GM19395 (cell line): ENCODE data around the gene COPS8.

Source experiments
- ATAC-seq: cut with Tn5 transposase; IDR thresholded peaks from one replicate; pipeline ENCODE4 v1.9.1; 2021; ENCODE audit warnings: mild to moderate bottlenecking, moderate library complexity; ENCODE audit not compliant: unreplicated experiment

COPS8 gene

GRCh38 chr2:237085248-237086221 lies at the start of gene COPS8:
TSS of gene COPS8 (plus strand) at chr2:237085889. CDS start at chr2:237085965, 76 bp downstream.
- peak; percentile 98 for ATAC-seq

DNA sequence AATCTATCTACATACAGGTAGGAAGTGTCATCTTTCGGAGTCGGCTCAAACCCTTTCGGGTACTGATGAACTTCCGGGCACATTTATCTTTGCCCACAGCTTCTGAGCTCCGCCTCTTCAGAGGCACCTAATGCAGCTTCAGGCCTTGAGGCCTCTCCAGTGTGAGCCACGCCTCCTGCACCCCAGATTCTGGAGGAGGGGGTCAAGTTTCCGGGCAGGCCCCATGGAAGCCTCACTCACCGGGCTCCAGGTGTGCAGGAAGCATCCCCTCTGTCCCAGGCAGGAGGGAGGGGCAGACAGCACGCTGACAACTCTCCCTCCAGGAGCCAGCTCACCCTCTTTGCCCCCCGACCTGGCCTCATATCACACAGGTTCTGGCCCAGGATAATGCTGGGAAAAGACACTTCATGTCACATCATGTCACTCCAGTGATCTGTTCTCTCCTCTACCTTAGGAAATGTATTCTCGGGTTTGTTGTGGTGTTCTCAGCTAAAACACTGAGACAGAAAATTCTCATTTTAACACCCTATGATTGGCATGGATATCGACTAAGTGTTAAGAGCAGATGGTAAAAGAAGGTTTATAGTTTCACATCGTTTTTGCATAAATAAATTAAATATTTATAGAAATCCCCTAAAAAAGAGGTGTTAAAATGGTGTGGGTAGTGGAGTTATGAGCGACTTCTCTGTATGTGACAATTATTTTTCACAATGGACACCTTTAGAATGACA lies 46.2 kb upstream of the COPS8 start:
- ATAC-seq: no peak

GRCh38 chr2:237041231-237041630 lies 44.5 kb upstream of the COPS8 start:
- no peak for ATAC-seq

DNA sequence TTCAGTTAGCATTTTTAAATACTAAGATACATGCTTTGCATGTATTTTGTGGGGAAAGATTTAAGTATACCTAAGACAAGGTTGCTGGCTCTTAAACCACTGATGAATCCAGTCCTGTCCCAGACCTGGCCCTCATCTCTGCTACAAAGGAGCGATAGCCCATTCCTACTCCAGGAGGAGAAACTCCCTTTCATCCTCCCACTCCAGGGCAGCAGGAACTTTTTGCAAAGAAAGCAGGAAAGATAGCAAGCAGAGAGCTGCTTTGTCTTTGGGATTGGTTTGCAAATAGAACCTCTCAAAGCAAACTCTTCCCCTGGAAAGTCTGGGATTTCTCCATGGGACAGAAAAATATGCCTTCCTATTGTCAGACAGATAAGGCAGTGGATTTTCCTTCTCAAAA lies 43.6 kb upstream of the COPS8 start:
- ATAC-seq: no peak

DNA sequence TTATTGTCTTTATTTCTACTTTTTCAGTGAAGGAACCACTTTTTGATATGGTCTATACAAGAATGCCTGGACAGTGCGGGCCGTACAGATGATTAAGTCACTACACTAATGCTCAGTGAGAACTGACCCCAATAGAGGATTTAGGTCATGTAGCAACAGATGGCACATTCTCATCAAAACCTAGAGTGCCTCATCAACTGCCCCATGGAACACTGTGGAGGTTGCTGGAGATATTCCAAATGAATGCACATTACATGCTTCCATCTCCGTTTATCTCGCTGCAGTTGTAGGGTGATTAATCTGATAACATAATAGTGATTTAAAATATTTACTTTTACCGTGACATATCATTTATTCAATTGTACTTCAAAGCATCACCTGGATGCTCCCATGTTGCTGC lies 41.8 kb upstream of the COPS8 start:
- no peak for ATAC-seq

DNA sequence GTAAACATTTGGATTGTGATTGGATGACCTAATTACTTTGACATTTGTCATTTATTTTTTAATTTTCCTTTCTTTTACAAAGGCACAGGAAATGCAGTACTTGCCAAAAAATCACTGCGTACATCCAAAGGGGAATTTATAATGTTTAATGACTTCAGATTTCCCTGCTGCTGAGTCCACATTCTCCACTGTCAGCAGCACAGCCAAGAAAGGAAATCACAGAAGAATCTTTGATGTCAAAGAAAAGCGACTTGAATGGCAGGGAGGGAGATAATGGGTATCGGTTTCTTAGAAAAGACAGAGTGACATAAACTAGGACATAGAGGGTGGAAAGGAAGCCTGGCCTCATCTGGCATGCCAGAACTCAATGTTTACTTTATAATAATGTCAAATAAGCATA lies 41.4 kb upstream of the COPS8 start:
- ATAC-seq: no peak

DNA sequence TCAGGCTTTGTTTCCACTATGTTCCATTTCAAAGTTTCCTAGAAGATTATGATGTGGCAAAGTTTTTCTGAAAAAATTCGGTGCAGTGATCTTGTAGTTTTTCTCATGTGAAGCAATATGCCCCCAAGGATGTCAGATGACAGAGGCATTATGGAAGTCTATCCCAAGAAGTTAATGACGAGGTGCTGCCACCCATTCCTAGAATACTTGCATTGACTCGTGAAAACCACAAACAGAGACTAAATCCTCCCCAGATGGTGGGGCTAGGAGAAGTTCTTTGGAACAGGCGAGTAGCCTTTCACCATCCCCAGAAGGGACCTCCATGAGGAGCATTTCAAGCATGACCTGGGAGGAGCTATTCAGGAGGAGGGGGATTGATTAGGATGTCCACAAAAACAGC lies 40.2 kb upstream of the COPS8 start:
- no peak for ATAC-seq

- no peak for ATAC-seq
Observed at GRCh38 chr2:237048595-237048994, 37.1 kb upstream of the COPS8 start.

- ATAC-seq: no peak
Observed at GRCh38 chr2:237051861-237052260, 33.8 kb upstream of the COPS8 start.

DNA sequence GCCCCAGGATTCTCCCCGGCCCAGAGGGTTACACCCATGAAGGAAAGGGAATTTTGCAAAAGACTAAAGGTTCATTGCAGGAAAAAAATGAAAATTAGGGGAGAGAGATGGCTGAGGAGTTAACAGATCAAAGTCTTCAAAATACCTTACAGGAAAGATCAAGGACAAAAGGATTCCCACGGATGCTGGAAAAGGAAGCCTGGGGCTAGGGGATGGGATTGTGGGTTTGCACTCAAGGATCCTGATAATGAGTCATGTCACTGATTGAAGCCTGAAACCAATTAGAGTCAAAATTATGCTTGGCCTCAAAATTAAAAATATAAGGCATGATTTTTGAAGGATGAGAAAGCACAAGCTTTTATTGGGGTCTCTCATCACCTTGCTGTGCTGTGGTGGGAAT lies 32.6 kb upstream of the COPS8 start:
- no peak for ATAC-seq

DNA sequence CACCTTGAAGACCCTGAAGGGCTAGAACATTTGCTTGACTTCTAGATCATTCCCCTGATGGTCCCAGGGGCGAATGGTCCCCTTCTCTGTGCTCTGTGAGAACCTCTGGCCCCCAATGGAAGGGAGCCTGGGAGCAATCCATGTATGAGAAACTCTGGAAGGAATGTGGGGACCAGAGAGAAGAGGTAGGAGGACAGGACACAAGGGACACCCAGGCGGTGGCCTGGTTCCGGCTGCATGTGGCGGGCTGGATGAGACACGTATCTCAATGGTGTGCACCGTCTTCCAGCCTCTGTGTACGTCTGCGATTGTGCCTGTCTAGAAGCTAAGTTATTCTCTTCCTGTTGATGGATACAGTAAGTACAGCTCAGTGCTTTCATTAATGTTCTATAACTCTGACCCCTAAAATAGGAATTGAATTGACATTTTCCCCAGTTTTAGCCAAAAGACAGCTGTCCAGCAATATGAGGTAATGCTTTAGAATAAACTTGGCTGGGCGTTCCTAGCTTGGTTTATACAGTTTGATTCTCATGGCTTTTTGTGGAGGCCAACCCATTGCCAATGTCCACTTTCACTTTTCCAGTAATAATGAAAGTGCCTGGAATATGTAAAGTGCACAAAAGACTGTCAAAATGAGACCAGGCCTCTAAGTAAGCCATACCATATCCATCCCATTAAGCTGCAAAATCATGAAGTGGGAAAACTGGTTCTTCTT lies 30.1 kb upstream of the COPS8 start:
- no peak for ATAC-seq

- no peak for ATAC-seq
Observed at GRCh38 chr2:237056287-237056875, 29.3 kb upstream of the COPS8 start.

DNA sequence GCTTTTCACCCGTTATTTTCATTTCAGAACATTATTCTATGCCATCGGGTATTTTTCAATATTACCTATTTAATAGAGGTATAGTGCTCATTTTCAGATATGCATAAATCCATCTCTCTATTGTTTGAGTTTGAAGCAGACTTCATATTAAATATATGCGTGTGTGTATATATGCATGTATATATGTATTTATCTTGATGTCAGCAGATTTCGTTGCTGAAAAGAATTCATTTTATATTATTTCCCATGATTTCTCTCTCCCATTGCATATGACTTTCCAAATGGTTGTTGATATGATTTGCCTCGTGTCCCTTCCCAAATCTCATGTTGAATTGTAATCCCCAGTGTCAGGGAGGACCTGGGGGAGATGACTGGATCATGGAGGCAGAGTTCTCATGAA lies 28.6 kb upstream of the COPS8 start:
- ATAC-seq: no peak

- ATAC-seq: peak; percentile 78
Observed at GRCh38 chr2:237057893-237058300, 27.8 kb upstream of the COPS8 start.

- no peak for ATAC-seq
Observed at GRCh38 chr2:237058423-237058822, 27.3 kb upstream of the COPS8 start.

DNA sequence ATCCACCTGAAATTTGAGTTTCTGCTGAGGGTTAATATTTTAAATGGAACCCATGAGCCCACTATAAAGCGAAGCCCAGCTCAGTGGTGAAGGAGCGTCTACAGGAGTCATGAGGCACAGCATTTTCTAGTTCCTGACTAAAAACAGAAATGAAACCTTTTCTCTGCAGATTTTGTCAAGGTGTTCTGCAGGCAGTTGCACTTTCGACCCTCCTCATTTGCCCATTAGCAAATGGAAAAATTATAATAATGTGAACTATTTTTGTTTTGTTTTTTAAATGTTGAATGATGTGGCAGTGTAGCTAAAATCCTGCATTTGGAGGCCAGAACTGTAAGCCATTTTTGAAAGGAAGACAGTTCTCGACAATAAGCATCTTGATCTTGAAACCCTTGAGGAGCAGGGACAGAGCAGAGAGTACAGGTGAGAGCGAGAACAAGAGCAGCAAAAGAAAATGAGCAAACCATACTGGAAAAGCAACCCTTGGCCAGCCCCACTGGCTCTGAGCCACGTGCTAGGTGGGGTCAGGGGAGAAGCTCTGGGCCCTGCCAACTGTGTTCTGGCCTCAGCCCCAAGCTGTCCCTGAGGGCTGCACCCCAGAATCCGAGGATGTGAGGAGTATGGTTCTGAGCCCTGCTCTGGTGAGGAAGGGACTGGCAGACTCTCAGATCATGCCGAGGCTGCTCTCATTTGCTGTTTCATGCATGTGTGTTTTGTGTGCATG lies 26.4 kb upstream of the COPS8 start:
- peak; percentile 83 for ATAC-seq

DNA sequence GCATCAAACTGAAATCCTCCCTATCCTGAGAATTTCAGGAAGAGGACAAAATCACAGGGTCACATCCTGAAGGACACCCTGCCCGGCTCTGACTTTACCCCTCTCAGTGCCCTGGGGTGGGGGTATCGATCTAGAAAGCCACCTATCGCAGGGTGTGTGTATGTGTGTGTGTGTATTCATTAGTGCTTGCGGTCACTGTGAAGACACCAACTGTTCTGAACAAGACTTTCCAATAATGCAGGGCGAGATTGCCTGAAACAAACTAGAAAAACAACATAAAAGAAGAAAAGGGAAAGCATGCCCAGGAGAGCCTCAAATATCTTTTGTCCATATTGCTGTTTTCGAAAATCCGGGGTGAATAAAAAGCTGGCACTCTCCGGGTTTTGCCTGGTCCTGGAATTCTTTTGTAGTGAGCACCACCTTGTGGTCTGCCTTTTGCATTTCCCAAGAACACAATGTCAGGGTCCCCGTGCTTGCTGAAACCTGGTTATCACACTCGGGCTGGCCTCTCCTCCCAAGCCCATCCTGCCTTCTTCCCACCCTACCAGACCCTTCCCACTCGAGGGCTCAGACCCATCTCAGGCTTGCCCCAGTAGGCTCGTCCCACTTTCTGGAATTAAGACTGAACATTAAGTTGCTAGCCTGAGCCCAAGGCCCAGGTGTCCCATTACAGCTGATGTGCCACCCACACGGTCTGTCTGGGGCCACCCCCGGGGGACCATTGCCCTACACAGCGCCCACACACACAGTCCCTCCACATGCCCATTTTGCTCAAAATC lies 25.0 kb upstream of the COPS8 start:
- no peak for ATAC-seq

DNA sequence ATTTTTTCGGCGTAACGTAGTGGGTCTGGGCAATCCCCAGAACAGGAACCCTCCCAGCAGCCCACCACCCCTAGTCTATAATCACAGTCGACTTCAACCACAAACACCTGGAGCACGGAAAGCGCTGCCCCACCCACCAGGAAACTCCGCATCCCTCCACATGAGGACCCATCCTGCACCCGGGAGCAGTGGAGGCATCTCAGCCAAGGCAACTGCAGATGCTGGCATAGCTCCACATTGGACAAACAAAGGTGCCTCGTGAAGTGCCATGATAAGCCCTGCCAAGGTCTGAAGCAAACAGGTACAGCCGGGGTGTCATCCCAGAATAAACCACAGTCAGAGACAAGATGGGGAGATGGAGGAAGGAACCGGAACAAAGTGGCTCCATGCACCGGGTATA lies 24.3 kb upstream of the COPS8 start:
- no peak for ATAC-seq

DNA sequence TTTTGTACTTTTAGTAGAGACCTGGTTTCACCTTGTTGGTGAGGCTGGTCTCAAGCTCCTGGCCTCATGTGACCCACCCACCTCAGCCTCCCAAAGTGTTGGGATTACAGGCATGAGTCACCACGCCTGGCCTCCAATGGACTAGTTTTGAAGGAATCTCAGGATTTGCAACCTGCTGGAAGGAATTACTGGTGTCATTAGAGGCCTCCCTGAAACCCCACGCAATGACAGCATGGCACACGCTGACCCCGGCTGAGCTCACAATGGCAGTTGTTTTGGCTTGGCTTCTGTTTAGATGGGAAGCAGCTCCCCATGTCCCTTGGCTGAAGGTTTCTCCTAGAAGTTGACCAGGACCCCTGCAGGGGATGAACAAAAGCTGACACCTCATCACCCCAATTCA lies 23.1 kb upstream of the COPS8 start:
- ATAC-seq: no peak
